SK-N-SH treated with all-trans-retinoic acid at 6 μM for 48 hours (cell line): ENCODE results near the gene CUL7.

Experiments used
- BACH2 ChIP-seq: fragments of 250-450 bp; sonication (Bioruptor Pico); IDR thresholded peaks from 2 replicates; pipeline ENCODE4 v1.9.0; 2021; ENCODE audit warnings: mild to moderate bottlenecking, borderline replicate concordance
- PATZ1 ChIP-seq: fragments of 250-450 bp; sonication (Bioruptor Pico); IDR thresholded peaks from 2 replicates; pipeline ENCODE4 v1.8.0; 2020; ENCODE audit warnings: mild to moderate bottlenecking, moderate library complexity, borderline replicate concordance
- ZFP30 ChIP-seq: fragments of 450-650 bp; formaldehyde crosslinking; IDR thresholded peaks from 2 replicates; pipeline ENCODE4 v1.5.0; 2022; ENCODE audit warnings: mild to moderate bottlenecking, moderate library complexity
- TF ChIP-seq, protein P1 (sequence below): fragments of 250-450 bp; sonication (Bioruptor Pico); IDR thresholded peaks from 2 replicates; pipeline ENCODE4 v1.5.1; 2021; ENCODE audit warnings: mild to moderate bottlenecking, moderate library complexity

DNA sequence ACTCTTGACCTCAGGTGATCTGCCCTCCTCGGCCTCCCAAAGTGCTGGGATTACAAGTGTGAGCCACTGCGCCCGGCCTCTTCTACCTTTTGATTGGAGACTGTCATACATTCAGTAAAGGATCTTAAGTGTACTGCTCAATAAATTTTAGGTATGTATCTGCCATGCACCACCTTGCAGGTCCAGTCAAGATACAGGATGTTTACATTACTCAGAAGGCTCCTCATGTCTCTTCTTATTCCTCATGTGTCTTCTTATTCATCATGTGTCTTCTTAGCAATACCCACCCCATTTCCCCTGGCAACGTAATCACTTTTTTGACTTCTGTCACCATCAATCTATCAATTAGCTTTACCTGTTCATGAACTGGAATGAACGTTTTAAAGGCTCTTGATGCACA, 47.8 kb downstream of the CUL7 start:
- TF ChIP-seq, protein P1, sequence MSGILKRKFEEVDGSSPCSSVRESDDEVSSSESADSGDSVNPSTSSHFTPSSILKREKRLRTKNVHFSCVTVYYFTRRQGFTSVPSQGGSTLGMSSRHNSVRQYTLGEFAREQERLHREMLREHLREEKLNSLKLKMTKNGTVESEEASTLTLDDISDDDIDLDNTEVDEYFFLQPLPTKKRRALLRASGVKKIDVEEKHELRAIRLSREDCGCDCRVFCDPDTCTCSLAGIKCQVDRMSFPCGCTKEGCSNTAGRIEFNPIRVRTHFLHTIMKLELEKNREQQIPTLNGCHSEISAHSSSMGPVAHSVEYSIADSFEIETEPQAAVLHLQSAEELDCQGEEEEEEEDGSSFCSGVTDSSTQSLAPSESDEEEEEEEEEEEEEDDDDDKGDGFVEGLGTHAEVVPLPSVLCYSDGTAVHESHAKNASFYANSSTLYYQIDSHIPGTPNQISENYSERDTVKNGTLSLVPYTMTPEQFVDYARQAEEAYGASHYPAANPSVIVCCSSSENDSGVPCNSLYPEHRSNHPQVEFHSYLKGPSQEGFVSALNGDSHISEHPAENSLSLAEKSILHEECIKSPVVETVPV (CRISPR knock-in tag): no peak
- TF ChIP-seq ZFP30 (CRISPR knock-in tag) (no peak), PATZ1 (CRISPR knock-in tag) (no peak), BACH2 (CRISPR knock-in tag) (no peak)
